ENCODE measurements around the gene CTTNBP2.

The CTTNBP2 gene

GRCh38 chr7:117830422-117830954 lies 42.8 kb downstream of the CTTNBP2 start:
- peak in 24 of 42 donors; percentile 23 to 73 (median 50) for DNase-seq
- intact Hi-C loops (cut with DNase I), result no loop called here

- intact Hi-C loops (cut with DNase I), result no loop called here
- no peak for DNase-seq
These were observed 43.7 kb downstream of the CTTNBP2 start for GRCh38 chr7:117829450-117830117.

GRCh38 chr7:117828825-117829224 lies 44.4 kb downstream of the CTTNBP2 start:
- peak in 1 of 42 donors; percentile 41 for DNase-seq
- intact Hi-C loops (cut with DNase I), result no loop called here

- intact Hi-C loops (cut with DNase I), result no loop called here
- DNase-seq, result no peak
These were observed 45.4 kb downstream of the CTTNBP2 start for GRCh38 chr7:117827862-117828261.

GRCh38 chr7:117825132-117825531 lies 48.1 kb downstream of the CTTNBP2 start:
- DNase-seq, result no peak
- intact Hi-C loops (cut with DNase I), result no loop called here

- intact Hi-C loops (cut with DNase I), result no loop called here
- DNase-seq, result no peak
These were observed 48.6 kb downstream of the CTTNBP2 start for GRCh38 chr7:117824592-117824991.

- intact Hi-C loops (cut with DNase I), result no loop called here
These were observed 53.7 kb downstream of the CTTNBP2 start for GRCh38 chr7:117819558-117819957.

GRCh38 chr7:117818232-117818631 lies 55.0 kb downstream of the CTTNBP2 start:
- intact Hi-C loops (cut with DNase I), result no loop called here
- DNase-seq, result no peak

More at GRCh38 chr7:117819558-117819957, 53.7 kb downstream of the CTTNBP2 start:
- peak in 10 of 42 donors; percentile 25 to 70 (median 44) for DNase-seq

GRCh38 chr7:117816727-117817126 lies 56.5 kb downstream of the CTTNBP2 start:
- intact Hi-C loops (cut with DNase I), result no loop called here
- no peak for DNase-seq

GRCh38 chr7:117811696-117812095 lies 61.5 kb downstream of the CTTNBP2 start:
- intact Hi-C loops (cut with DNase I), result no loop called here
- no peak for DNase-seq

GRCh38 chr7:117810642-117811512 lies 62.4 kb downstream of the CTTNBP2 start:
- DNase-seq, result no peak
- intact Hi-C loops (cut with DNase I), result no loop called here

- DNase-seq, result no peak
These were observed 63.3 kb downstream of the CTTNBP2 start for GRCh38 chr7:117809958-117810357.

GRCh38 chr7:117808910-117809705 lies 64.1 kb downstream of the CTTNBP2 start:
- intact Hi-C loops (cut with DNase I), result loop anchor here (10.0 kb wide), 1 partner anchor 66 kb away; the partner anchor contains the start of gene CTTNBP2
- no peak for DNase-seq

More at GRCh38 chr7:117809958-117810357, 63.3 kb downstream of the CTTNBP2 start:
- intact Hi-C loops (cut with DNase I), result loop anchor here (10.0 kb wide), 1 partner anchor 65 kb away; the partner anchor contains the start of gene CTTNBP2

GRCh38 chr7:117808341-117808757 lies 64.9 kb downstream of the CTTNBP2 start:
- intact Hi-C loops (cut with DNase I), result loop anchor here (10.0 kb wide), 1 partner anchor 66 kb away; the partner anchor contains the start of gene CTTNBP2

GRCh38 chr7:117807676-117808075 lies 65.6 kb downstream of the CTTNBP2 start:
- no peak for DNase-seq
- intact Hi-C loops (cut with DNase I), result loop anchor here (10.0 kb wide), 1 partner anchor 67 kb away; the partner anchor contains the start of gene CTTNBP2

More at GRCh38 chr7:117808341-117808757, 64.9 kb downstream of the CTTNBP2 start:
- peak in 32 of 42 donors; percentile 25 to 86 (median 60) for DNase-seq

- DNase-seq, result peak in 12 of 42 donors; percentile 14 to 77 (median 46)
- intact Hi-C loops (cut with DNase I), result loop anchor here (10.0 kb wide), 1 partner anchor 69 kb away; the partner anchor contains the start of gene CTTNBP2
These were observed 67.2 kb downstream of the CTTNBP2 start for GRCh38 chr7:117806011-117806410.

- intact Hi-C loops (cut with DNase I), result loop anchor here (10.0 kb wide), 1 partner anchor 70 kb away; the partner anchor contains the start of gene CTTNBP2
- no peak for DNase-seq
These were observed 68.0 kb downstream of the CTTNBP2 start for GRCh38 chr7:117805241-117805640.

GRCh38 chr7:117803476-117803875 lies 69.8 kb downstream of the CTTNBP2 start:
- intact Hi-C loops (cut with DNase I), result loop anchor here (10.0 kb wide), 1 partner anchor 71 kb away; the partner anchor contains the start of gene CTTNBP2
- no peak for DNase-seq
